ENCODE data around the gene SASH1. TPM values are rescaled to one million over a fixed set of nuclear protein-coding genes. Genes with fewer than 3 reads are reported as not detected.

SASH1 gene
- total and polyA plus RNA-seq, 2 of the 8 experiments (the other 6 are each of a cell fraction or from before 2014, with no cell fraction given) = 6.0 to 20.2 TPM

- H2AFZ ChIP-seq (ENCODE audit: low read length) = no peak overlapping the region
- no peak overlapping the region for H4K91ac ChIP-seq (replicated peaks; ENCODE audit: insufficient read length, low read length)
- H2BK5ac ChIP-seq (ENCODE audit: low read depth, low read length) = no peak overlapping the region
- H3K23ac ChIP-seq (ENCODE audit: insufficient read length) = no peak overlapping the region
- no peak overlapping the region for H3K27ac ChIP-seq (ENCODE audit: low read depth, low read length)
- H4K5ac ChIP-seq (ENCODE audit: insufficient read length, low read depth, low read length) = no peak overlapping the region
- DNase-seq (ENCODE audit: low read depth in 1 of 2, low spot score in 2 of 2) = no peak
- H2AK5ac ChIP-seq (ENCODE audit: low read depth, low read length) = peak overlapping the region; percentile 66; the same call in 1 of the 2 replicates
- 84% methylated on average over 5 of the region's 5 CpGs; no CpG with 5 or more reads in 1 of the 2 experiments for WGBS, 2 experiments (ENCODE audit: extremely low coverage in 1 of 2, insufficient coverage in 1 of 2, insufficient read length in 1 of 2, insufficient replicate concordance in 2 of 2, low coverage in 1 of 2, low lambda C conversion rate in 2 of 2, missing lambda C conversion rate in 1 of 2)
- H3K4me1 ChIP-seq (replicated peaks in 1 of 4; ENCODE audit: control insufficient read depth in 3 of 4, insufficient read depth in 4 of 4, low read length in 3 of 4) = peaks cover 0 to 11% (median 6%) of the 10 kb centered on the region in 4 experiments; a peak in 4 of 7 replicates
- CTCF ChIA-PET (ENCODE audit: partially characterized antibody) = interaction anchor here (0.6 kb wide), 2 partner anchors 542 to 580 kb away, joined by 3 read pairs; no protein-coding TSS in a partner anchor
- TF ChIP-seq ZNF274 (IDR thresholded peaks at IDR 0.05; ENCODE audit: borderline replicate concordance, extremely low read depth, low read length) = no peak
- no peak for TF ChIP-seq KDM4A (IDR thresholded peaks at IDR 0.05; ENCODE audit: low read depth, low read length, severe bottlenecking)
- TF ChIP-seq EGR1 (IDR thresholded peaks at IDR 0.05; ENCODE audit: borderline replicate concordance, low read depth, low read length) = no peak
- no peak for TF ChIP-seq BCL11A (IDR thresholded peaks at IDR 0.05; ENCODE audit: low read depth in 2 of 2, low read length in 2 of 2)
- TF ChIP-seq YY1 (IDR thresholded peaks at IDR 0.05; ENCODE audit: low read depth, low read length) = no peak
- TF ChIP-seq CBX5 (IDR thresholded peaks at IDR 0.05; ENCODE audit: low read depth, low read length) = no peak
- TF ChIP-seq KDM5A (IDR thresholded peaks at IDR 0.05; ENCODE audit: low read length) = no peak
- H4K8ac ChIP-seq (ENCODE audit: extremely low read depth, insufficient read depth, low read length) = no peak overlapping the region
- no peaks in the 10 kb centered on the region; the same call in 1 of the 2 replicates for H3K79me1 ChIP-seq (ENCODE audit: low read depth, low read length)
- H3K4ac ChIP-seq (replicated peaks; ENCODE audit: insufficient read length, low read depth, low read length) = no peak overlapping the region
- POLR2A ChIA-PET (ENCODE audit: partially characterized antibody) = interaction anchor here (1.1 kb wide), 1 partner anchor 272 kb away, joined by 3 read pairs; no protein-coding TSS in a partner anchor
- no peak for FAIRE-seq
- H3K14ac ChIP-seq (ENCODE audit: insufficient read length) = no peak overlapping the region
- H3K9me3 ChIP-seq (ENCODE audit: insufficient read depth in 2 of 2, low read depth in 1 of 2, low read length in 1 of 2) = no peaks in the 10 kb centered on the region
- H3K27me3 ChIP-seq (replicated peaks in 1 of 4; ENCODE audit: control insufficient read depth in 3 of 4, extremely low read depth in 1 of 4, insufficient read depth in 3 of 4, low read length in 3 of 4) = no peaks in the 10 kb centered on the region
- no peak overlapping the region; the same call in 1 of the 2 replicates for H2BK15ac ChIP-seq (ENCODE audit: low read length)
- H3K56ac ChIP-seq (replicated peaks; ENCODE audit: insufficient read length, low read depth, low read length) = no peak overlapping the region
- no peak overlapping the region for H2BK120ac ChIP-seq (replicated peaks; ENCODE audit: low read depth, low read length)
- H3K79me2 ChIP-seq (ENCODE audit: control insufficient read depth in 1 of 2, insufficient read depth in 2 of 2, low read length in 2 of 2) = 0 out of 4 replicates have a peak, but pooled peaks cover 0 to 4% of the 10 kb centered on the region in 2 experiments
- no peaks in the 10 kb centered on the region; the same call in 1 of the 2 replicates for H3K23me2 ChIP-seq (ENCODE audit: low read depth, low read length)
- no peak overlapping the region for H3K4me3 ChIP-seq (ENCODE audit: extremely low read depth in 1 of 4, insufficient read depth in 2 of 4, low read depth in 3 of 4, low read length in 4 of 4)
- no peak overlapping the region for H3K9ac ChIP-seq (replicated peaks in 1 of 4; ENCODE audit: extremely low read depth in 1 of 4, low read depth in 3 of 4, low read length in 3 of 4)
- no peak overlapping the region for H3K18ac ChIP-seq (ENCODE audit: extremely low read depth, low read length)
- peaks cover 0 to 3% of the 10 kb centered on the region in 2 experiments for H4K20me1 ChIP-seq (replicated peaks in 1 of 2; ENCODE audit: control insufficient read depth in 1 of 2, insufficient read depth in 2 of 2, low read length in 2 of 2)
- no peak overlapping the region for H2BK20ac ChIP-seq (ENCODE audit: low read length)
- H3K36me3 ChIP-seq (ENCODE audit: control insufficient read depth in 2 of 4, insufficient read depth in 4 of 4, low read length in 3 of 4) = no peaks in the 10 kb centered on the region; a peak in 2 of 8 replicates
- H2BK12ac ChIP-seq (ENCODE audit: low read depth, low read length) = no peak overlapping the region
- no peak overlapping the region for H3K4me2 ChIP-seq (ENCODE audit: insufficient read depth in 1 of 2, low read depth in 2 of 2, low read length in 2 of 2)
These were observed 165.1 kb downstream of the SASH1 start for GRCh38 chr6:148507774-148508173.

All from H1 (cell line).